ENCODE data around the gene HLA-DOB. TPM values are rescaled to one million over a fixed set of nuclear protein-coding genes. Genes with fewer than 3 reads are reported as not detected.

The HLA-DOB gene
- under 1 TPM in 1 of 2 donors, not detected in 1; 0.54 TPM for total RNA-seq

DNA sequence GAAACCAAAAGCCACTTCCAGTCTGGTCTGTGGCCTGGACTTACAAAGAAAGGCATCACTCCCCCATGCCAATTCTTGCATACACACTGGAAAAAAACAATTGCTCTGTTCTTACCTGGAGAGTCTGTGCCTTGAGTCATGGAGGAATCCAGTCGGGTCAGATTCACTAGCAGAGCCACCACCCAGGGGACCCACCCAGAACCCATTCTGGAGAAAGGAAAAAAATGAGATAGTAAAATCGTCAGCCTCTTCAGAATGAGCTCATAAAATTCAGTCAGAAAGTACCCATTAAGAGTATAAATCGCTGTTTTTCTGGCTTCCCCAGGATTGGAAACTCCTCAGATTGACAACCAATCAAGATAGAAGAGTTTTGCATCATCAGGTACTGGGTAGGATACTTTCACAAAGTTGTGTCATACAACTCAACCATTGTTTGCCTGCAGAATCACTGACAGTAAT, at the start of gene HLA-DOB:
Gene HLA-DOB (minus strand): TSS at position 257 of the 459 bp plus-strand sequence. CDS start 51 bp downstream, at position 206.
- DNase-seq (ENCODE audit: low spot score) (no peak), ATAC-seq (ENCODE audit: insufficient number of reproducible peaks, low FRiP score, low read depth) (no peak)
- no peaks in the 10 kb centered on the region for H3K27me3 ChIP-seq (replicated peaks; ENCODE audit: insufficient read depth)
- no peak within 1 kb of the TSS for H3K4me3 ChIP-seq
- TF ChIP-seq, protein P1, sequence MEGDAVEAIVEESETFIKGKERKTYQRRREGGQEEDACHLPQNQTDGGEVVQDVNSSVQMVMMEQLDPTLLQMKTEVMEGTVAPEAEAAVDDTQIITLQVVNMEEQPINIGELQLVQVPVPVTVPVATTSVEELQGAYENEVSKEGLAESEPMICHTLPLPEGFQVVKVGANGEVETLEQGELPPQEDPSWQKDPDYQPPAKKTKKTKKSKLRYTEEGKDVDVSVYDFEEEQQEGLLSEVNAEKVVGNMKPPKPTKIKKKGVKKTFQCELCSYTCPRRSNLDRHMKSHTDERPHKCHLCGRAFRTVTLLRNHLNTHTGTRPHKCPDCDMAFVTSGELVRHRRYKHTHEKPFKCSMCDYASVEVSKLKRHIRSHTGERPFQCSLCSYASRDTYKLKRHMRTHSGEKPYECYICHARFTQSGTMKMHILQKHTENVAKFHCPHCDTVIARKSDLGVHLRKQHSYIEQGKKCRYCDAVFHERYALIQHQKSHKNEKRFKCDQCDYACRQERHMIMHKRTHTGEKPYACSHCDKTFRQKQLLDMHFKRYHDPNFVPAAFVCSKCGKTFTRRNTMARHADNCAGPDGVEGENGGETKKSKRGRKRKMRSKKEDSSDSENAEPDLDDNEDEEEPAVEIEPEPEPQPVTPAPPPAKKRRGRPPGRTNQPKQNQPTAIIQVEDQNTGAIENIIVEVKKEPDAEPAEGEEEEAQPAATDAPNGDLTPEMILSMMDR (IDR thresholded peaks at IDR 0.05), result no peak
- H3K36me3 ChIP-seq, result no peaks in the 10 kb centered on the region
- no peak within 1 kb of the TSS for H3K27ac ChIP-seq
- no peaks in the 10 kb centered on the region for H3K9me3 ChIP-seq
- no peaks in the 10 kb centered on the region for H3K4me1 ChIP-seq (ENCODE audit: control insufficient read depth in 1 of 2, low read depth in 2 of 2)

DNA sequence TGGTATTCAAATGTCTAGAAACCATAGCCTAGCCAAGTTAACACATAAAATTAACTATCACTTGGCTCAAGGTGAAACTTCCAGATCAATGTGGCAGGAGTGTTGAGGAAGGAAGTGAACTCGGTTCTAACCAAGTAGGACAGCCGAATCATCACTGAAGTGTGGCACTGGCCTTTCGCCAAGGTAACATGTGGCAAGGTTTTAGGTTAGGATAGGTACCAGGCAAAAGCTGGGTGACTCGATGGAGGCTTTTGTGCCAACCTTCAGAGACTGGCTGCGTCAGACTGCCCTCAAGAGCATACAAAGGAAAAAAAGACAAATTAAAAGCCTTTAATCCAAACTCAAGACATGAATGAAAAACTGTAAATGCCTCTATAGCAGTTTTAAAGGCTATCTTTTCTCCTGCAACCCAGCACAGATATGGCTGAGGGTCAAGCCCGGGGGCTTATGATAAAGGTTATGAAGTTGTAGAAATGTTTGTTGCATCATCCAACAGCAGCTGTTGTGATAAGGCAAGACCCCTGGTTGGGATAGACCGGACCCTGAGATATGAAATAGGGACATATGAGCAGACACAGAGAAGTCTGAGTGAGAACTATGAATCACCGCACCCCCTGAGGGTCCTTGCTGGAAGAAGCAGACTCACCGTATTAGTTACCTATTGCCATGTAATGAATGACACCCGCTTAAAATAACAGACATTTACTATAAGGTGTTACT, 49.1 kb upstream of the HLA-DOB start:
- no peaks in the 10 kb centered on the region for H3K27me3 ChIP-seq (replicated peaks; ENCODE audit: insufficient read depth)
- ATAC-seq (ENCODE audit: insufficient number of reproducible peaks, low FRiP score, low read depth), result no peak
- H3K4me3 ChIP-seq, result no peak overlapping the region
- TF ChIP-seq, protein P1 (IDR thresholded peaks at IDR 0.05), result no peak
- H3K4me1 ChIP-seq (ENCODE audit: control insufficient read depth in 1 of 2, low read depth in 2 of 2), result no peaks in the 10 kb centered on the region
- DNase-seq (ENCODE audit: low spot score), result no peak
- no peak overlapping the region for H3K27ac ChIP-seq
- H3K9me3 ChIP-seq, result no peaks in the 10 kb centered on the region
- no peaks in the 10 kb centered on the region for H3K36me3 ChIP-seq

DNA sequence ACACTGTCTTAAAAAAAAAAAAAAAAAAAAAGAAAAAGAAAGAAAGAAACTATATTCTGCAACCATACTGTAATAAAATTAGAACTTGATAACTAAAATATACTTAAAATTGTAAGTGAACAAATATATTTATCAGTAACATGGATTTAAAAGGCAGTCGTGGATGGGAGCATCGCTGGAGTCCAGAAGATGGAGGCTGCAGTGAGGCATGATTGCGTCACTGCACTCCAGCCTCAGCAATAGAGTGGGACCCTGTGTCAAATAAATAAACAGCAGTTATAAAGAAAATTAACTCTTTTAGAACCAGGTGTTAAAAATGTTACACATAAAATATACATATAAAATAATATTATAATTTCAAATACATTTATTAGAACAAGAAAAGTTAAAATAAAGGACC, 45.9 kb upstream of the HLA-DOB start:
- no peak for DNase-seq (ENCODE audit: low spot score)
- Histone ChIP-seq H3K4me3 (no peak overlapping the region), H3K4me1 (ENCODE audit: control insufficient read depth in 1 of 2, low read depth in 2 of 2) (no peaks in the 10 kb centered on the region), H3K27ac (no peak overlapping the region), H3K36me3 (no peaks in the 10 kb centered on the region), H3K27me3 (replicated peaks; ENCODE audit: insufficient read depth) (no peaks in the 10 kb centered on the region), H3K9me3 (no peaks in the 10 kb centered on the region)
- TF ChIP-seq, protein P1 (IDR thresholded peaks at IDR 0.05), result no peak
- no peak for ATAC-seq (ENCODE audit: insufficient number of reproducible peaks, low FRiP score, low read depth)

DNA sequence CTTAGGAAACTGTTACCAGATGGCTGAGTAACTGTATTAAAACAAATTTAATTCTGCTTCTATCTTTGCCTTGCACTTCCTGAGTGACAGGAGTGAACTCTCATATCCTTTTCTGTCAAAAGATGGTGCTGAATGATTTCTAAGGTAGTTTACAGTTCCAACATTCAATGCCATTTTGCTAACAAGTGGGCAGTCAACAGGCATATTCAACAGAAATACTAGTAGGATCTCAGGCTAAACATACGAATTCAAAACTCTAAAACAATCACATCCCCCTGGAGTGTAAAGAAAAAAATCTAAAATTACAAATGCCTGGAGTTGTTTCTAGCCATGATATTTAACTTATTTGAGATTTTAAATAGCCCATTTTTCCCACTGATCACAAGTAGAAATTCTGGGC, 43.9 kb upstream of the HLA-DOB start:
- no peaks in the 10 kb centered on the region for H3K27me3 ChIP-seq (replicated peaks; ENCODE audit: insufficient read depth)
- no peaks in the 10 kb centered on the region for H3K4me1 ChIP-seq (ENCODE audit: control insufficient read depth in 1 of 2, low read depth in 2 of 2)
- H3K36me3 ChIP-seq, result no peaks in the 10 kb centered on the region
- DNase-seq (ENCODE audit: low spot score) (no peak), ATAC-seq (ENCODE audit: insufficient number of reproducible peaks, low FRiP score, low read depth) (no peak)
- TF ChIP-seq, protein P1 (IDR thresholded peaks at IDR 0.05), result no peak
- H3K9me3 ChIP-seq, result no peaks in the 10 kb centered on the region
- H3K27ac ChIP-seq, result no peak overlapping the region
- no peak overlapping the region for H3K4me3 ChIP-seq

DNA sequence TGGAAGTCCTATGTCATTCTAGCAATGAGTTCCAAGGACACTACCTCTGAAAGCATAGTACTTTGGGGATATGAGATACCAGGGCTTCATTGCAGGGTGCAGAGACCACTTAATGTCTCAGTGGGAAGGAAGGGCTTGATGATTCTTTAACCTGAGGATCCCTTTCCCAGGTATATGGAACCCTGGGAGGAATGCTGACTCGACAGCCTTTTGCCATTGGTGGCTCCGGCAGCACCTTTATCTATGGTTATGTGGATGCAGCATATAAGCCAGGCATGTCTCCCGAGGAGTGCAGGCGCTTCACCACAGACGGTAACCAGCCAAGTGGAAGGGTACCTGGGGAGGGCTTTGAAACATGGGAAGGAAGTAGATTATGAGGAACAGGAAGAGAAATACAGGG, 41.4 kb upstream of the HLA-DOB start:
- no peaks in the 10 kb centered on the region for H3K36me3 ChIP-seq
- H3K27me3 ChIP-seq (replicated peaks; ENCODE audit: insufficient read depth), result no peaks in the 10 kb centered on the region
- TF ChIP-seq, protein P1 (IDR thresholded peaks at IDR 0.05), result no peak
- no peak for ATAC-seq (ENCODE audit: insufficient number of reproducible peaks, low FRiP score, low read depth)
- DNase-seq (ENCODE audit: low spot score), result no peak
- H3K9me3 ChIP-seq, result no peaks in the 10 kb centered on the region
- H3K4me1 ChIP-seq (ENCODE audit: control insufficient read depth in 1 of 2, low read depth in 2 of 2), result peaks cover 5 to 9% of the 10 kb centered on the region in 2 donors
- no peak overlapping the region for H3K27ac ChIP-seq
- no peak overlapping the region for H3K4me3 ChIP-seq

Data from thoracic aorta (tissue), 2 donors.